Right hindlimb (tissue), 1 donor: Measurements from ENCODE around the gene KCNQ2.

Source experiments
- DNase-seq: peaks from one replicate; pipeline ENCODE4 v3.0.0-alpha.2; 2018

Gene KCNQ2

DNA sequence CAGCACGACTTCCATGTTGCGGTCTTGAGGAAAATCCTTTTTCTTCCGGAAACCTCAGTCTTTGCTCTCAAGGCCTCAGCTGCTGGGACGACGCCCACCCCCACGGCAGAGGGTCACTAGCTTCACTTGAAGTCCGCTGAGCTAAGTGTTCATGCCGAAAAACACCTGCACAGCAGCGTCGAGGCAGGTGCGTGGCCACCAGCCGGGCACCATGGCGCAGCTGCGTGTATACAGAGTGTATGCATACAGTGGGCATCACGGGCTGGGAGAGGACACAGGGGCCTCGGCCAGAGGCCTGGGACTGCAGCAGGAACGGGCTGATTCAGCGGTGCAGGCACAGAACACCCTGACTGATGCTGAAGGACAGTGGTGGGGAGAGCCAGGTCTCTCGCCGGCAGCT lies 20.1 kb downstream of the KCNQ2 start:
- DNase-seq = no peak

DNA sequence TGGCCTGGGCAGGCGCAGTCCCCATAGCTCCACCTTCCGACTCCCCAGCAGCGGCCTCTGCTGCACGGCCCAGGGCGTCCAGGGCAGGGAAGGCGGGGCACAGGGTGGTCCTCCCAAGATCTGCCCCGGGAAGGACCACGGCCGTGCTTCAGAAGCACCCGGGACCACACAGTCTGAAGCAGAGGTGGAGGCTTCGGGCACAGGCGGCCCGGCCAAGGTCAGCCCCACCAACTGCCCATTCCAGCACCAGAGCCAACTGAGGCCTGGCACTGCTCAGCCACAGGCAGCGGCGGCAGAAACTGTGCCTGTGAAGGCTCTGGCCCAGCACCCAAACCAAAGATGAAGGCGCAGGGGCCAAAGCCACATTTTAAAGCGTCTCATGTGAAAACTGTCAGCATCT lies 20.6 kb downstream of the KCNQ2 start:
- no peak for DNase-seq

DNA sequence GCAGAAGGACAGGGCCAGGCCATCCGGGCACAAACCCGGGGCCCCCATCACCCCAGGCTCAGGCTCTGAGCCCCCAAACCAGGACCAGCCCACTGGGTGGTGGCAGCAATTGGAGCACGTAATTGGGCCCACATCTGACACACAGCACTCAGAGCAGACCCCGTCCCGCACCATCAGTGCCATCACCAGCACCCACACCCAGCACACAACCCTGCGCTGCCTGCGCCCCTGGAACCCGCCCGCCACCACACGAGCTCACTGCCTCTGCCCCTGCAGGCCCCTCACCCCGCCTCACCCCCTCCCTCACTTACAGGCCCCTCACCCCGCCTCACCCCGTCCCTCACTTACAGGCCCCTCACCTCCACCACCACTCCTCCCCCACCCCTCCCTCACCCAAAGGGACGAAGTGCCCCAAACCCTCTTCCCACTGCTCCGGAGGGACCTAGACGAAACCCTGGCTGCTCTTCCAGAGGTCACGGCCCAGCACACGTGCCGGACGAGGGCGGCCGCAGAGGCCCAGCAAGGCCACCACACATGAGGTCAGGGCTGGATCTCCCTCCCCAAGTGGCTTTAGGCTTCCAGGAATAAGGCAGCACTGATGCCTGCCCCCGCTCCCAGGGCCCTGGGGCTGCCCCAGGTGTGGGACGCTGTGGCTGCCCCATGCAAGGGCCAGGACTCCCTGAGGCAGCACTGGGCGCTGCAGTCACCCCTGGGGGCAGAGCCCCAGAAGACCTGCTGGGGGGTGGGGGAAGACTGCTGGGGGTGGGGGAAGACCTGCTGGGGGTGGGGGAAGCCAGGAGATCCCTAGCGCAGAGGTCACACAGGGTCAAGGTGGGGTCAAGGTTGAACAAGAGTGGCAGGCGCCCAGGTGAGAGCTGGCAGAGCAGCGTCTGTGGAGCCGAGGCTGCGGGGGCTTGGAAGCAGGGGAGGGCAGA lies 22.4 kb downstream of the KCNQ2 start:
- no peak for DNase-seq

DNA sequence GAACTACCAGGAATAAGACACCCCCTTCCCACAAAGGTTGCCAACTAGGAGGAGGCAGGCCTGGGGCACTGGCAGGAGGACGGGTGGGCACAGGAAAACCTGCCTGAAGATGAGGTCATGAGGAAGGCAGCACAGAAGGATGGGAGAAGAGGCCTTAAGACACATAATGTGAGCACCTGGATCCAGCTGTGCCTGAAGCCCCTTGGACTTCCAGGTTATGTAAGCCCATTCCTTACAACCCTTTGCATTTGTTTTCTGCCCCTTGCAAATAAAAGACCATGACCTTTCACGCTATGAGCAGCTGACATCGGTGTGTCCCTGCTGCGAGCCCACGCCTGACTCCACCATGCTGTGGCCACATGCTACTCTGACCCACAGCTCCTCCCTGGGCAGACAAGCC lies 23.4 kb downstream of the KCNQ2 start:
- DNase-seq = no peak

DNA sequence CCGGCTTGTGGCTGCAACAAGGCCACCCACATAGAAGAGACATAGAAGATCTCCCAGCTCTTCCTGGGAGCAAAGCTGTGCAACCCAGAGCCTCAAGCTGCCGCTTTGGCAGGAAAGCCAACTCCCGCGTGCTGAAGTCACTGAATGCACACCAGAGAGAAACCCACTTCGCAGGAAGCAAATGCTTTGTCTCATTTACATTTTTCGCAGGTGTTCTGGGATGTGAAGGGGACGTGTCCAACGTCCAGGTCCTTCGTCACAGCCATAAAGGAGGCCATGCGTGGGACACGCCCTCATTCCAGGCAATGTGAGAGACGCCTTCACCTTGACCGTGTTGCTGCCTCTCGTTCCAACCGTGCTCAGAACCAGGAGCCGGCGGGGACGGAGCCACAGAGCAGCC lies 24.4 kb downstream of the KCNQ2 start:
- no peak for DNase-seq

DNA sequence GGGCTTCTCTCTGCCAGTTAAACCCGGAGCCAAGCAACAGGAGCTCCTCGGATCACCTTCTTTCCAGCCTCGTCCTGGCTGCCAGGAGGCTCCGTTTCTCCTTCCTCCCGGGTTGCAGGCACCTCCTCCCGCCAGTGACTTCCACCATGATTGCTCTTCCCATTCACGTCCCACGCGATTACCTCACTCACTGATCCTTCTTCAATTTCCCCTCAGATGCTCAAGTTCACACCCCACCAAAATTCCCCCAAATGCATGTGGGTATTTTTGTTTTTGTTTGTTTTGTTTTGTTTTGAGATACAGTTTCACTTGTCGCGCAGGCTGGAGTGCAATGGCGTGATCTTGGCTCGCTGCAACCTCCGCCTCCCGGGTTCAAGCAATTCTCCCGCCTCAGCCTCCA lies 25.1 kb downstream of the KCNQ2 start:
- DNase-seq = no peak

DNA sequence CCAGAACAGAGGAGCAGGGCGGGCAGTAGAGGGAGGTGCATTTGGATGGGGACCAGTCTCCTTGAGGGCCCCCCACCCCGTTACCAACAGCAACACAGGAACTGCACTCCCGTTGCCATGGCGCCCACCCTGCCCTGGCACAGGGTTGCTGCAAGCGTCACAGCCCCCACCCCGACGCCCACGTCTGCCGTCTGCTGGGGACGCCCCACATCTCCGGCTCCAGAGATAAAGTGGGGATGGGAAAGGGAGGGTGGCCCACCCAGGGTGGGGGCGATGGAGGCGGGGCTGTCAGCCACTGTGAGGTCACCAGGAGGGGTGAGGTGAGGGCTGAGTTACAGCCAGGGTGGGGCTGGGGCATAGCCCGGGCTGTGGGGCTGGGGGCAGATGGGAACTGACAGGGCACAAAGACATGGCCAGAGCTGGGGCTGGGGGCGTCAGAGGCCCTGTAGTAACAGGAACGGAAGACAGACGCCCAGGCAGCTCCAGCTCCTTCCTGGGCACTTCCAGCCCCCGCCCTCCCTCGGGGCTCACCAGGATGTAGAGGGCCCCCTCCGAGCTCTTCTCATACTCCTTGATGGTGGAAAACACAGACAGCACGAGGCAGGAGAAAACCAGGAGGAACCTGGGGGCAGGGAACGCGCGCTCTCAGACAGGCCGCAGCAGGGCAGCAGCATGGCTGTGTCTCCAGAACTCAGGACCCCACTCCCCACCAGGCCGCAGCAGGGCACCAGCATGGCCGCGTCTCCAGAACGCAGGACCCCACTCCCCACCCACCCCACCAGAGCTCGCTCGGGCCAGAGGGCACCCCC lies 26.0 kb downstream of the KCNQ2 start:
- peak; percentile 62 for DNase-seq

DNA sequence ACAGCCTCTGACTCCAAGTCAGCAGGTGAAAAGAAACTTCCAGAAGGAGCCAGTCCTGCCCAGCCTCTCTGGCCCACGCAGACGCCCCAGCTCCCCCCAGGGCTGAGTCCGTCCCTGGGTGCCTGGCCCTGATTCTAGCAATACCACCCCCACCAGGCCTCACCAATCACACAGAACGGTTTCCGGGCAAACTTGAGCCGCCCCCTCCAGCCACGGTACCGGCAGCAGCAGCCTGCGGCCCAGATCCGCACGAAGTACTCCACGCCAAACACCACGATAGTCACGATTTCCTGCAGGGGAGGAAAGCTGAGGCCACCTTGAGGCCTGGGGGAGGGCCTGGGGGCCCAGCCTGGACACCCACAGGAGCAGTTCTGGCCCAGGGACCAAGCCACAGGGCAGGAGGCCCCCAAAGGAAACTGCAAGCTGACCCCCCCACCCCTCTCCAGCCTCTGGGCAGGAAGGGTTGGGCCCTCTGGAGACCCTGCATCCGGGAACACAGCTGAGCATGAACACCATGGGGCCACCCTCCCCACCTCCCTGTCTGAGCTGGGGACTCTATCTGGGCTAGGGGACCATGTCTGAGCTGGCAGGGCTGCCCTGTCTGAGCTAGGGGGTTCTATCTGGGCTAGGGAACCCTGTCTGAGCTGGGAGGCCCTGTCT lies 27.2 kb downstream of the KCNQ2 start:
- DNase-seq = peak; percentile 50

DNA sequence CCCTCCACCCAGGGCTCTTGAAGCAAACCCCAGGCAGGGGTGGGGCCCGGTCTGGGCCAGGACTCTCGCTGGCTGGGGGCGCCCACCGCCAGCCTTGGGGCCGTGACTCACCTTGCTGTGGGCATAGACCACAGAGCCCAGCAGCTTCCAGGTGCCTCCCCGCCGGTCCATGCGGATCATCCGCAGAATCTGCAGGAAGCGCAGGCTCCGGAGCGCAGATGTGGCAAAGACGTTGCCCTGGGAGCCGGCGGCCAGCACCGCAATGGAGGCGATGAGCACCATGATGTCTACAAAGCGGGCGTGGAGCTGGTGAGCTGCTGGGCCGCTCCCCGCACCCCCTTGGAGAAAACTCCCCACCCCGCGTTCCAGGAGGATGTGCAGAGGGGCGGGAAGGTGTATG lies 27.9 kb downstream of the KCNQ2 start:
- DNase-seq = no peak

DNA sequence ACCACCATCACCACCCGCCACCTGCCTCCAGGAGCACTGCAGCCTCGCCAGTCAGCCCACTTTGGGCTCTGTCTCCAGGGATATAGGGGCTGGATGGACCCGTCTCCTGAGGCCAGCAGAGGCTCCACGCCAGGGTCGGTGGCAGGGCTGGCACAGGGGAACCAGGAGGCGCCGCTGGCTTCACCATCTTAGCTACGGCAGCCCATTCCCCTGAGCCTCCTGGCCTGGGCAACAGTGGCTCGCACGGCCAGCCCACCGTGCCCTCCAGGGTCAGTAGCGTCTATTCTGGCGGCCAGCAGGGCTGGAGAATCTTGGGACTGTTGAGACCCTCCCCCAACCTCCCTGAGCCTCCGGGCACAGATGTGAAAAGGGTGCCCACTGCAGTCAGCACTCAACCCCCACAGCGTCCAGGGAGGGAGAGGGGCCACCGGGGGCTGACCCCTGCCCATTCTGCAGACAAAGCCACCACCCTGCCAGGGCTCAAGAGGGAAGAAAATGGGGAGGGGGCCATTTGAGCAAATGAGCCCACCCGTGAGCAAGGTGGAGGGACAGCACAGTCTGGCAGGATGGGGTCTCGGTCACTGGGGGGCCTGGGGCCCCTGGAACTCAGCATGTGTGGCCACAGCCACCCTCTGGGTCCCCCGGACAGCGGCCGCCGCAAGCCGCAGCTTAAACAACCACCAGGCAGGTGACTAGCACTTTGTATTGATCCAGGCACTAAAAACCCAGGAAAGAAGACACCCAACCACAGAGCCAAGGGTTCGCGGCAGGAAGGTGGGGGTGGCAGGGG lies 28.7 kb downstream of the KCNQ2 start:
- no peak for DNase-seq

DNA sequence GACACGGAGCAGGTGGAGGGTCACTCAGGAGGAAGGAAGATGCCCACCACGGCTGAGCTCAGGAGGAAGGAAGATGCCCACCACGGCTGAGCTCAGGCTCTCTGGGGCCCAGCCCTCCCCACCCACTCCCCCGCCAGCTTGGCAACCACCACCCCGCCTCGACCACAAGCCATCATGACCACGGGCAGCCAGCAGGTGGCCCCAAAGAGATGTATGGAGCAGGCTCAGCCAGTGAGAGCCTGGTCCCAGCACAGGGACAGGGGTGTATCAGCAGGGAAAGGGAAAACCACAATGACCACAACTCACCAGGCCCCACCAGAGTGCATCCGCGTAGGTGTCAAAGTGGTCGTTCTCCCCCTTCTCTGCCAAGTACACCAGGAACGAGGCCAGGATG lies 30.4 kb downstream of the KCNQ2 start:
- DNase-seq = peak; percentile 60

DNA sequence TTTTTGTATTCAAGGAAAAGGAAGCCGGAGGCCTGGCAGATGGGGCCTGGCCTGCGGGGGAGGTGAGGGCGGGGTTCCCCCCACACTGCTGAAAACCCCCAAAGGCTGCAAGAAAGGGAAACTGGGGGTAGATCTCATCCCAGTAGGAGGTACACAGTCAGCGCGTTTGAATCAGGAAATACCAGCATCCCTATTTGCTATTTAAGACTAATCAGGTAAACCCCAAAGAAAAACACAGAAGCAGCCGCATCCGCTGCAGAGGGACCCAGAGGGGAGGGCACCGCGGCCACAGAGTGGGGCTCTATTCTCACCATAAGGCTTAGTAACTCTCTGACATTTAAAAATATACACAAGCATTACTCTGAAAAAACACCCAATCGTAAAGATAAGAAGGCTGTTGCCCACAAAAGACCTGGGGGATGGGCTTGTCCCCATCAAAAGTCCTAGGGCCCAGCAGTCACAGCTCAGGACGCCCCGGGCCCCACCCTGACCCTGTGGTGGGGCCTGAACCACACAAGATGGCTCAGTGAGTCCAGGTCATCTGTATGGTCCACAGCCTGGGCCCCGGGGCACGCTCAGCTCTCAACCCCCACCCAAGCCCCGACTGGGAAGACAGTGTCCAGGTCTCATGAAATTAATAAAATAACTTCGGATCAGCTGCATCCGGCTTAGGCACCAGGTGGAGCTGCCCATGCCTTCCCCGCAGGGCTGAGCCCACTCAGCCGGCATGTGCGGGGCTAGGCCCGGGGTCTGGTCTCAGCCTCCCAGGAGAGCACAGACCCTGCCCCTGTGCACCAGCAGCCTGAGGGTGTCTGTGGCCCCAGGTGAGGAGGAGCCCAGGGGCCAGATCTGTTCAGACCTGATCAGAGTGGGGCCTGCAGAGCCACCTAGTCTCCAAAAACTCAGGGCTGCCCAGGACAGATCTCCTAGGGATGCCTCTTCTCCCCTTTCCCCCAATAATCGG lies 31.0 kb downstream of the KCNQ2 start:
- no peak for DNase-seq

DNA sequence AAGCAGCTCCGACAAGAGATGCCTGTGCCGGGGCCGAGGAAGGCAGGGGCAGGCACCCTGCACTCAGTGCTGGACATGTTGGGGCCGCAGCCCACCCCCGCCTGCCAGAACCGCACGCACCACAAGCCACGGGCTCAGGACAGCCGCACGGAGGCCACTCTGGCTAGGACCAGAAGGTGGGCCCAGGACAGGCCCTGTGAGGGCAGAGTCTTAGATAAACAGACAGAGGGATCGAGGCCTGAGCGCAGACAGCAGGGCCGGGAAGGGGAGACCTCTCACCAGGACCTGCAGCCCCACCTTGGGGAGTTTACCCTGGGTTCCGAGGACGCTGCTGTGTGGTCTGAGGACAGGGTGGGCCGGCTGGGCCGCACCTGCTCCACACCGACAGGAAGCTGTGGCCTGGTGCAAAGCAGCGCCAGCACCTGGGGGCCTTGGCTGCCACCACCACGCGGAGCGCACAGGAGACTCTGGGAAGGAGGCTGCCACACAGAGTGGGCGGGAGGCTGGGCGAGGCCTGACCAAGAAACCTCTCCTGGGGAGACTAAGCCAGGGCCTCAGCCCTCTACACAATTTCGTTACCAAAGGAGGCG lies 32.0 kb downstream of the KCNQ2 start:
- DNase-seq = no peak

DNA sequence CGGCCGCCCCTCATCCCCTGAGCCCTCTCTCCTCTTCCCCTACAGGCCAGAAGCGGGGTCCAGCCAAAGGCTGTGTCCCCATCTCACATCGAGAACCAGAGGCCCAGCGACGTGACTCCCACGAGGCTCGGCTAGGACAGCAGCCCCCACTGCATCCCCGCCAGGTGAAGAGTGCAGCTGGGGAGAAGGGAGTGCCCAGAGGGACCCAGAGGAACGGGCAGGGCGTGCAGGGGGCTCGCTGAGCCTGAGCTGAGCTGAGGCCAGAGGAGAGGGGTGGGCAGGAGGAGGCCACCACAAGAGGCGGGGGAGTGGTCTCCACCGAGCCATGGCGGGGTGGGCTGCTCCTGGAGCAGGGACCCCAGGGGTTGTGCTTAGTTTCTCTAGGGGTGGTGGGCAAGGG lies 32.6 kb downstream of the KCNQ2 start:
- no peak for DNase-seq

DNA sequence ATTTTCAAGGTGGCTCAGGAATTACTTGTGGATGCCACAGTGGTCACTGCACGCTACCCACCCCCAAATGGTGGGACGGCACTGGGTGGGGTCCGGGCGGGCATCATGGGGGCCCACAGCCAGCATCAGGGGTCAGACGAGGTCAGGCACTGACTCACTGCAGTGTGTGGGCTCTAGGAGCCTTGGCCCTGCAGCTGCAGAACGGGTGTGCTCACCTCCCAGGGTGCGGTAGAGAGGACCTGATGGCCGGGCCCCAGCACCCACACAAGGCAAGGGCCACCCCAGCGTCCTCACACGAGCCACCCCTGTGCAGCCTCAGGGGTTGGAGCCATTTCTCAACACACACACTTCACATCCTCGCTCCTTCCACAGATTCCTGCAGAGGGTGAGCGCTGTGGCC lies 34.3 kb downstream of the KCNQ2 start:
- no peak for DNase-seq

DNA sequence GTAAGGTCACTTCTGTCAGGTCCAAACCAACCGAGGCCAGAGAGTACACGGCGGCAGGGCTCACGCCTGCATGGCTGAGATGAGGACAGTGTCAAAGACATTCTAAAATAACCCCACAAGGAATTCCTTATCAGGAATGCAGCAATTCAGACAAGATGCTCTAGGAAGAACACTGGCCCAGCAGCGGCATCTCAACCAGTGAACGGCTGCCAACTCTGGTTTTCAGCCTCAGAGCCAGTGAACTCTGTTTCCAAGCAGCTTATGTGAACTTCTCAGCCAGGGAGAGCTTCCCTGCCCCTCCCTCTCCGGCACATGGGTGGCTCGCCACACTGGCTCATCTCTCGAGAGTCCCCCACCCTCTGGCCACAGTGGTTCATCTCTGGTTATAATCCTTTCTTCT lies 36.9 kb downstream of the KCNQ2 start:
- peak; percentile 59 for DNase-seq

DNA sequence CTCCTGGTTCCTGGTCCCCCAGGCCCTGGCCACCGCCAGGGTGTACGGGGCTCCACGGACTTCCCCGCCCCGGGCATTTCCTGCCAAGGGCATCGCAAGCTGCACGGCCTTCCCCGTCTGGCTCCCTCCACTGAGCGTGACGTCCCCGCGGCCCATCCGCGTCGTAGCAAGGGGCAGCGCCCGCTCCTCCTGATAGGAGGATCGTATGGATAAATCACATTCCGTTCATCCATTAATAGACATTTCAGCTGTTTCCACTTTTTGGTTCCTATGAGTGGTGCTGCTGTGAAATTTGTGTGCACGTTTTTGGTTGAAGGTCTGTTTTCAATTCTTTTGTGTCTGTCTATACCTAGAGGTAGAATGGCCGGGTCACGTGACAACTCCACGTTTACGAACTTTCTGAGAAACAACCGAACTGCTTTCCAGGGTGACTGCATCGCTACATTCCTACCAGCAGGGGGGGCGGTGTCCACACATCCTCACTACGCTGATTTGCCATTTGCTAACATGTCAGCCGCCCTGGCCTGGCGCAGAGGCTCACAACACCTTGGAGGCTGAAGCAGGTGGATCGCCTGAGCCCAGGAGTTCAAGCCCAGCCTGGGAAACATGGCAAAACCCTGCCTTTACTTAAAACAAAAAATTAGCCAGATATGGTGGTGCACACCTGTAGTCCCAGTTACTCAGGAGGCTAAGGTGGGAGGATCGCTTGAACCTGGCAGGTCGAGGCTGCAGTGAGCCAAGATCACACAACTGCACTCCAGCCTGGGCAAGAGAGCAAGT lies 37.7 kb downstream of the KCNQ2 start:
- DNase-seq = peak; percentile 89

DNA sequence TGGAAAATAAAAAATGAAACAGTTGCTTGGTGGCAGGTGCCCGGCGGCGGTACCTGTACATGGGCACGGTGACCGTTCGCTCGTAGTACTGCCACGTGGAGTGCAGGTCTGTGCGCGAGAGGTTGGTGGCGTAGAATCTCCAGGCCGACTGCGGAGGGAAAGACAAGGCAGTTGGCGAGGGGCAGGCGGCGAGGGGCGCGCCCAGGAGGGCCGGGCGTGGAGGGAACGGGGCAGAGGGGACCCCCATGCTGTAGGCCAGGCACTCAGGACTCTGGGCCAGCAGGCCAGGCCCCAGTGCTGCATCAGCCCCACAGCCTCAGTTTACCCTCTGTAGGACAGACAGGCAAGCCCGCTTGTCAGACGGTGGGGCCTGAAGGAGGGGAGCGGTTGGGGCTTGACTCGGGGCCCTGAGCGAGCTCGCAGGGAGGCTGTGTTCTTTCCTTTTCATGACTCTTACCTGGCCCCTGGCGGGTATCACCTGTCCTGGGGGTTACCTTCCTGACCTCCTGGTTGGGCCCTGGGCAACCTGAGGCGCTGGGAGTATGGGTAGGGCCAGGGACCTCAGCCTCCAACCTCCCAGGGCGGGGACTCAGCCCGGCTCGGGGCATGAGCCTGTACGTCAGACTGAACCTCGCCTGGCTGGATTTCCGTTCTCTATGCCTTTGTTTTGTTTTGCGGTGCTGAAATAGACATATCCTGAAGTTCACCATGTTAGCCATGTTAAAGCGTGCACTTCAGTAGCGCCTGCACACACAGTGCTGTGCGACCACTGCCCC lies 38.5 kb downstream of the KCNQ2 start:
- DNase-seq = no peak

DNA sequence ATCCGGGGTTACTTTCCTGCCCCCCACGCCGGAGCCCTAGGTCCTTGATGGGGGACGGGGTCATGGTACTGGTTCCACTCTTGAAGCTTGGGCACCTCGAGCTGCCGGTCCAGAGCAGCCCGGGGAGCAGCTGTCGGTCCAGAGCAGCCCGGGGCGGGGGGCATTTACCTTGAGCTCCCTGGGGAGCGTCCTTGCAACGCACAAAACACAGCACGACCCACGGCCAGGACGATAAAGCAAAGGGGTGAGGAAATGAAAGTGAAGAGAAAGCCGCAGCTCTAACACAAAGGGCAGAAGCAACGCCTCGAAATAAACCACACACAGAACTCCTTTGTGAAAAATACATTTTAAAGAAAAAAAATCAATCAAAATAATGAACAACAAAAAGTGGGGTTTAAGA lies 39.1 kb downstream of the KCNQ2 start:
- no peak for DNase-seq
